Gastrocnemius medialis (tissue), 4 donors: ENCODE data around the gene PVALB. TPM values are rescaled to one million over a fixed set of nuclear protein-coding genes. Genes with fewer than 3 reads are reported as not detected.
A peak's percentile ranks its signal among the peaks of the same experiment; 100 is the strongest.

Experiments
- ATAC-seq, 2 donors: fragments of 150-250 bp; one replicate each; pipeline ENCODE4 v1.9.1; 2016
- DNase-seq, 2 donors: peaks; one replicate each; pipeline ENCODE4 v3.0.0-alpha.2; 2019
- H3K27ac ChIP-seq, 4 donors: fragments of 200-600 bp; sonication (generic); 1 replicate in 1 of 4; 2 replicates in 3 of 4; pipeline ENCODE4 v1.5.1; 2016 to 2018; ENCODE audit warnings: mild to moderate bottlenecking in 2 of 4, moderate library complexity in 1 of 4
- H3K27me3 ChIP-seq, 3 donors: fragments of 200-600 bp; sonication (generic) in 2 of 3; 1 replicate in 1 of 3; 2 replicates in 2 of 3; pipeline versions ENCODE4 v1.5.1 to v1.6.0; 2016 to 2019; ENCODE audit warnings: mild to moderate bottlenecking in 1 of 3, moderate library complexity in 1 of 3
- H3K36me3 ChIP-seq, 2 donors: fragments of 200-600 bp; sonication (generic) in 1 of 2; one replicate each; pipeline ENCODE4 v1.5.1; 2017 to 2018
- H3K4me1 ChIP-seq, 2 donors: fragments of 200-600 bp; sonication (generic) in 1 of 2; one replicate each; pipeline ENCODE4 v1.5.1; 2016 to 2017; ENCODE audit warnings: mild to moderate bottlenecking in 2 of 2
- H3K4me3 ChIP-seq, 4 donors: fragments of 200-600 bp; sonication (generic) in 3 of 4; 1 replicate in 1 of 4; 2 replicates in 3 of 4; pipeline ENCODE4 v1.5.1; 2016 to 2019; ENCODE audit warnings: mild to moderate bottlenecking in 2 of 4
- H3K9me3 ChIP-seq, 3 donors: fragments of 200-600 bp; sonication (generic) in 2 of 3; 1 replicate in 1 of 3; 2 replicates in 2 of 3; pipeline ENCODE4 v1.5.1; 2016 to 2019
- POLR2A ChIP-seq, 2 donors: fragments of 450-650 bp; IDR thresholded peaks; one replicate each; pipeline ENCODE4 v1.6.1; 2017; ENCODE audit warnings: antibody characterized with exemption in 2 of 2, mild to moderate bottlenecking in 2 of 2, moderate library complexity in 2 of 2
- in situ Hi-C, 4 donors: fragments of 200-750 bp; cut with MboI; loops; one replicate each; pipeline versions ENCODE4 v1.15.0 to v1.8.0; 2017; ENCODE audit warnings: low sequenced_read_pairs in 4 of 4
- intact Hi-C: fragments of 100-400 bp; cut with DNase I; formaldehyde crosslinking; loops from one replicate; pipeline ENCODE4 v1.15.1; 2023; ENCODE audit warnings: low total_unique reads
- total RNA-seq, 4 donors: library from RNA; depleted of rRNA; stranded (reverse); fragments of >200 nt; gene quantifications; one replicate each; pipeline versions ENCODE4 v1.1.0 to v1.2.3, GENCODE V29; 2016
- TF ChIP-seq, protein P1 (sequence below), 5 experiments: fragments of 450-650 bp in 3 of 5; fragments of 200-600 bp in 2 of 5; sonication (generic) in 2 of 5; IDR thresholded peaks in 4 of 5; conservative IDR thresholded peaks in 1 of 5; 1 replicate in 4 of 5; 2 replicates in 1 of 5; pipeline ENCODE4 v1.5.1; 2016 to 2019; ENCODE audit warnings: antibody characterized with exemption in 5 of 5, mild to moderate bottlenecking in 3 of 5, moderate library complexity in 3 of 5

Gene PVALB
- total RNA-seq, 4 donors from 2014 or later, result 1.2 to 4.1 TPM; not detected in 2

DNA sequence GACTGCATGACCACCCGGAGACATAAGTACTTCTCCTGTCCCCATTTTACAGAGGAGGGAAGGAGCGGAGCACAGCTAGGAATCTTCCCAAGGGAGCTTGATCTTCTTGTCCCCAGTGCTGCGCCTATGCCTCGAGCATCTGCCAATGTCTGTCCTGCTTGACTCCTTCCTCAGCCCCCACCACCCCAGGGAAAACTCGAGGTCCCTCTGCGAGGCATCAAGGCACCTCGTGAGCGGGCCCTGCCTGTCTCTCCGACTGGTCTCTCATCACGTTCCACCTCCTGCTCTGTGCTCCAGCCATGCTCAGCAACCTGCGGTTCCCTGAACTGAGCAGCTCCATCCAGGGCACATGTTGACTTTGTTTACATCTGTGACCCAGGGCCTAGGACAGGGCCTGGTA, 46.4 kb upstream of the PVALB start:
- intact Hi-C loops, result no loop called here

DNA sequence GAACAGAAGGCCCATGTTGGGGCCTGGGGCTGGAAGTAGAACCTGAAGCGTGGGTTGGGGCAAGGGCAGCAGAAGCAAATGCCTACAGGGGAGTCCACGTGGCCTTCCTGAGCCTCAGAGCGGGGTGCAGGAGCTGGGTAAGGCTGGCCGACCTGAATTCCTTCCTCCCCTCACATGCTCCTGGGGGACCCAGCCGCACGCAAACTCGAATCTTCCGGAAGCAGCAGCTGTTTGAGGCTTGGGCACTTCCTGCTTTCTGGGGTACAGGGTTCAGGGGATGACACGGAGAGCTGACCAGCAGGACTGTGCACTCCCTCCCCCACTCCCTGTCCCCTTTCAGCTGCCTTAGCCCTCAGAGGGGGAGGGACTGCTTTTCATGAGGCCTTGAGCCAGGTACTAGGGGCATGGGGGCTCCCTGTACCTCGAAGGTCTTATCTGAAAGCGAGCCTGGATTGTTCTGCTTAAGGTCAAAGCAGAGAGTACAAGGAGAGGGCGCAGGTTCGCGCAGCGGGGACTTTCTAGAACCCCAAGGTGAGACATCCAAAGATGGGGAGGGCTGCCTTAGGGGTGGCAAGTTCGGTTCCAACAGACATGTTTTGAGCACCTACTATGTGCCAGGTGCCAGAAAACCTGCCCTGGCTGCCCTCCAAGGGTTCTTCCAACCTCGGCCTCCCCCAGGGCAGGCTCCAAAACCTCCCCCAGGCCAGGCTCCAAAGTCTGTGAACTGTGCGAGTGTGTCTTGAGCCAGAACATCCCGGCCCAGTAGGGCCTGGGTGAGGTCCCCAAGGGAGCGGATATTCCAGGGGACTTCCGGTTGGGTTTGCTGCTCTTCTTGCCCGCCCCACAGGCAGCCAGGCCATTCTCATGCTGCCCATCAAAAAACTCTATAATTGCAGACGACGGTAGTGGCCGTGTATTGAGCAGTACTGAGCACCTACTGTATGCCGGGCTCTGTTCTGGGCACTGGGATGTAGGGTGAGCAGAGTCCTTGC, 45.7 kb upstream of the PVALB start:
- no peaks in the 10 kb centered on the region for H3K36me3 ChIP-seq
- in situ Hi-C loops, result no loop called here
- DNase-seq, result peak in 1 of 2 donors; percentile 27
- intact Hi-C loops, result no loop called here
- ATAC-seq, result no peak
- H3K27ac ChIP-seq, result peak overlapping the region in 1 of 4 donors; percentile 10
- no peaks in the 10 kb centered on the region for H3K4me1 ChIP-seq
- no peak overlapping the region for H3K4me3 ChIP-seq
- TF ChIP-seq, protein P1, sequence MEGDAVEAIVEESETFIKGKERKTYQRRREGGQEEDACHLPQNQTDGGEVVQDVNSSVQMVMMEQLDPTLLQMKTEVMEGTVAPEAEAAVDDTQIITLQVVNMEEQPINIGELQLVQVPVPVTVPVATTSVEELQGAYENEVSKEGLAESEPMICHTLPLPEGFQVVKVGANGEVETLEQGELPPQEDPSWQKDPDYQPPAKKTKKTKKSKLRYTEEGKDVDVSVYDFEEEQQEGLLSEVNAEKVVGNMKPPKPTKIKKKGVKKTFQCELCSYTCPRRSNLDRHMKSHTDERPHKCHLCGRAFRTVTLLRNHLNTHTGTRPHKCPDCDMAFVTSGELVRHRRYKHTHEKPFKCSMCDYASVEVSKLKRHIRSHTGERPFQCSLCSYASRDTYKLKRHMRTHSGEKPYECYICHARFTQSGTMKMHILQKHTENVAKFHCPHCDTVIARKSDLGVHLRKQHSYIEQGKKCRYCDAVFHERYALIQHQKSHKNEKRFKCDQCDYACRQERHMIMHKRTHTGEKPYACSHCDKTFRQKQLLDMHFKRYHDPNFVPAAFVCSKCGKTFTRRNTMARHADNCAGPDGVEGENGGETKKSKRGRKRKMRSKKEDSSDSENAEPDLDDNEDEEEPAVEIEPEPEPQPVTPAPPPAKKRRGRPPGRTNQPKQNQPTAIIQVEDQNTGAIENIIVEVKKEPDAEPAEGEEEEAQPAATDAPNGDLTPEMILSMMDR (IDR thresholded peaks at IDR 0.05 in 4 of 5, conservative IDR thresholded peaks at IDR 0.05 in 1 of 5), result no peak
- no peak for TF ChIP-seq POLR2A (IDR thresholded peaks at IDR 0.05)
- H3K27me3 ChIP-seq, result peaks cover 0 to 7% (median 6%) of the 10 kb centered on the region in 3 donors
- no peaks in the 10 kb centered on the region for H3K9me3 ChIP-seq

More for the DNA sequence above, 46.4 kb upstream of the PVALB start:
- Histone ChIP-seq H3K9me3 (no peaks in the 10 kb centered on the region), H3K36me3 (no peaks in the 10 kb centered on the region), H3K4me1 (no peaks in the 10 kb centered on the region), H3K27me3 (peaks cover 0 to 7% (median 6%) of the 10 kb centered on the region in 3 donors), H3K27ac (no peak overlapping the region), H3K4me3 (no peak overlapping the region)
- in situ Hi-C loops, result no loop called here
- ATAC-seq (no peak), DNase-seq (no peak)
- TF ChIP-seq, protein P1 (IDR thresholded peaks at IDR 0.05 in 4 of 5, conservative IDR thresholded peaks at IDR 0.05 in 1 of 5), result no peak
- no peak for TF ChIP-seq POLR2A (IDR thresholded peaks at IDR 0.05)

GRCh38 chr22:36860821-36861659, 44.2 kb upstream of the PVALB start, which contains the start of gene NCF4:
NCF4 (plus strand) TSS chr22:36861006; CDS start chr22:36861172, 166 bp downstream.
- DNase-seq (peak; percentile 49 to 57), ATAC-seq (no peak)
- Histone ChIP-seq H3K9me3 (no peaks in the 10 kb centered on the region), H3K4me3 (peak within 1 kb of the TSS in 1 of 4 donors; percentile 26), H3K27ac (no peak within 1 kb of the TSS), H3K27me3 (peaks cover 0 to 4% (median 2%) of the 10 kb centered on the region in 3 donors), H3K4me1 (peaks cover 2 to 15% of the 10 kb centered on the region in 2 donors), H3K36me3 (no peaks in the 10 kb centered on the region)
- TF ChIP-seq, protein P1 (IDR thresholded peaks at IDR 0.05 in 4 of 5, conservative IDR thresholded peaks at IDR 0.05 in 1 of 5), result no peak
- TF ChIP-seq POLR2A (IDR thresholded peaks at IDR 0.05), result no peak
- in situ Hi-C loops, result no loop called here
- intact Hi-C loops, result no loop called here

GRCh38 chr22:36860438-36860820, 43.6 kb upstream of the PVALB start:
- Histone ChIP-seq H3K27ac (no peak overlapping the region), H3K9me3 (no peaks in the 10 kb centered on the region), H3K36me3 (no peaks in the 10 kb centered on the region), H3K4me1 (peaks cover 8 to 20% of the 10 kb centered on the region in 2 donors), H3K4me3 (no peak overlapping the region), H3K27me3 (peaks cover 0 to 3% (median 0%) of the 10 kb centered on the region in 3 donors)
- DNase-seq (no peak), ATAC-seq (no peak)
- intact Hi-C loops (no loop called here), in situ Hi-C loops (no loop called here)
- TF ChIP-seq, protein P1 (IDR thresholded peaks at IDR 0.05 in 4 of 5, conservative IDR thresholded peaks at IDR 0.05 in 1 of 5), result no peak
- TF ChIP-seq POLR2A (IDR thresholded peaks at IDR 0.05), result no peak
